IPS DF 6.9 (cell line): Measurements from ENCODE around the gene ISG15.

Source experiments
- DNase-seq: peaks from one replicate; pipeline ENCODE4 v3.0.0-alpha.2; 2013; ENCODE audit warnings: low read depth, low spot score
- H3K27ac ChIP-seq: one replicate; pipeline ENCODE4 v1.5.1; 2013; ENCODE audit warnings: low read length, control low read depth
- H3K27me3 ChIP-seq: 2 replicates; pipeline ENCODE4 v1.6.1; 2013; ENCODE audit warnings: mild to moderate bottlenecking, low read length; ENCODE audit not compliant: control insufficient read depth, insufficient read depth
- H3K36me3 ChIP-seq: 2 replicates; pipeline ENCODE4 v1.6.1; 2013; ENCODE audit warnings: low read length; ENCODE audit not compliant: control insufficient read depth, insufficient read depth
- H3K4me1 ChIP-seq: 2 replicates; pipeline ENCODE4 v1.6.1; 2013; ENCODE audit warnings: low read length; ENCODE audit not compliant: control insufficient read depth, insufficient read depth
- H3K4me3 ChIP-seq: 2 replicates; pipeline ENCODE4 v1.5.1; 2013; ENCODE audit warnings: mild to moderate bottlenecking, low read length
- H3K9me3 ChIP-seq: 2 replicates; pipeline ENCODE4 v1.6.1; 2013; ENCODE audit warnings: low read length, inconsistent platforms; ENCODE audit not compliant: control insufficient read depth, insufficient read depth
- WGBS: extraction: QIAGEN DNeasy Blood & Tissue Kit; methylation state at CpG from one replicate; pipeline ENCODE4 v1.1.7; 2013; ENCODE audit warnings: mixed read lengths, missing lambda C conversion rate; ENCODE audit not compliant: insufficient read length, insufficient coverage; 5-methylcytosine and 5-hydroxymethylcytosine counted together

The ISG15 gene

GRCh38 chr1:1048765-1049164, 35.5 kb downstream of the ISG15 start:
- DNase-seq, result no peak
- WGBS, result no CpG with 5 or more reads among the region's 28 CpGs
- H3K27ac ChIP-seq, result no peak overlapping the region
- peaks cover 68% of the 10 kb centered on the region for H3K36me3 ChIP-seq
- H3K4me3 ChIP-seq, result no peak overlapping the region
- H3K27me3 ChIP-seq, result no peaks in the 10 kb centered on the region
- no peaks in the 10 kb centered on the region; the same call in 1 of the 2 replicates for H3K4me1 ChIP-seq
- H3K9me3 ChIP-seq, result no peaks in the 10 kb centered on the region

GRCh38 chr1:1049318-1050165, 36.2 kb downstream of the ISG15 start:
- Histone ChIP-seq H3K9me3 (no peaks in the 10 kb centered on the region), H3K27me3 (no peaks in the 10 kb centered on the region), H3K4me1 (no peaks in the 10 kb centered on the region; the same call in 1 of the 2 replicates), H3K36me3 (peaks cover 65% of the 10 kb centered on the region), H3K27ac (no peak overlapping the region), H3K4me3 (no peak overlapping the region)
- WGBS, result no CpG with 5 or more reads among the region's 57 CpGs
- no peak for DNase-seq

DNA sequence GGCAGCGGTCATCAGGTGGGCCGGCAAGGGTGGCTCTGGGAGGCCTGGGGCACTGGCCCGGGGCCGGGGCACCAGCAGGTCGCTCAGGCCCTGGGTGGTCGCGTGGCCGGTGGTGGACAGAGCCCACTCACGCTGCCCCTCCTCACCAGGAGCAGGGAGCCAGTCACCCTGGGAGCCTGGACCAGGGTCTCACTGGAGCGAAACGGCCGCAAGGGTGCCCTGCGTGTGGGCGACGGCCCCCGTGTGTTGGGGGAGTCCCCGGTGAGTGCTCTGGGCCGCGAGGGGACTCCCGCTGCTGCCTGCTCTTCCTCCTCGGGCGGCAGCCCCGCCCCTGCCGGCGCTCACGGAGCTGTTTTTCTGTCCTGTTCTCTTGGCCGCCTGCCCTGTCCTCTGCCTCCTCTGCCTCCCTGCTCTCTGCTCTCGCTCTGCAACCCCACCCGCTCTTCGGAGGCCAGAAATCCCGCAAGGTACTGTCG, 37.3 kb downstream of the ISG15 start:
- no peaks in the 10 kb centered on the region for H3K9me3 ChIP-seq
- H3K36me3 ChIP-seq, result peaks cover 61% of the 10 kb centered on the region
- H3K27ac ChIP-seq, result no peak overlapping the region
- no peaks in the 10 kb centered on the region for H3K27me3 ChIP-seq
- no peak for DNase-seq
- H3K4me1 ChIP-seq, result no peaks in the 10 kb centered on the region; the same call in 1 of the 2 replicates
- WGBS, result no CpG with 5 or more reads among the region's 32 CpGs
- H3K4me3 ChIP-seq, result no peak overlapping the region

GRCh38 chr1:1051127-1051810, 38.0 kb downstream of the ISG15 start:
- H3K4me3 ChIP-seq, result no peak overlapping the region
- H3K4me1 ChIP-seq, result no peaks in the 10 kb centered on the region; the same call in 1 of the 2 replicates
- no peak for DNase-seq
- no peaks in the 10 kb centered on the region for H3K27me3 ChIP-seq
- H3K27ac ChIP-seq, result no peak overlapping the region
- H3K9me3 ChIP-seq, result no peaks in the 10 kb centered on the region
- whole genome bisulfite sequencing, result no CpG with 5 or more reads among the region's 46 CpGs
- H3K36me3 ChIP-seq, result peaks cover 54% of the 10 kb centered on the region

DNA sequence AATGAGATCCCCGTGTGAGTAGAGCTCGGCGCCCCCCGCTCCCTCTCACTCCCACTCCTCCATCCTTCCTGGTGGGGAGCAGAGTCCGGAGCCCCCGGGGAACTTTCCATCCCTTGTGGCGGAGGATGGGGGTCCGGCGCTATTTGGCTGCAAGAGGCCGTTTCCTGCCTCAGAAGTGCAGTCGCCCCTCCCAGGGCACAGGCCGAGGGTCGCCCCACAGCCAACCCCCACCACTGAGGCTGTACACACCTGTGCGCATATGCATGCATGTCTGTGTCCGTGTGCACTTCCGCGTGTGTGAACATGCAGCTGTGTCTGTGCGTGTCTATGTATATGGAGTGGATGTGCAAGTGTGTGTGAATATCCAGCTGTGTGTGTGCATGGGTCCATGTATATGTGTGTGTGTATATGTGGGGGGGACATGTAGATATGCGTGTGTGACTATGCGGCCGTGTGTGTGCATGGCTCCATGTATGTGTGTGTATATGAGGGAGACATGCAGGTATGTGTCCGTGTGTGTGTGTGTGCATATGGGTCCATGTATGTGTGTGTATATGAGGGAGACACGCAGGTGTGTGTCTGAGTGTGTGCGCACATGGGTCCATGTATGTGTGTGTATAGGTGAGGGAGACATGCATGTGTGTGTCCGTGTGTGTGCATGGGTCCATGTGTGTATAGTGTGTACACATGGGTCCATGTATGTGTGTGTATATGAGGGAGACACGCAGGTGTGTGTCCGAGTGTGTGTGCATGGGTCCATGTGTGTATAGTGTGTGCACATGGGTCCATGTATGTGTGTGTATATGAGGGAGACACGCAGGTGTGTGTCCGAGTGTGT, 38.9 kb downstream of the ISG15 start:
- Histone ChIP-seq H3K27ac (no peak overlapping the region), H3K4me3 (no peak overlapping the region), H3K9me3 (no peaks in the 10 kb centered on the region), H3K4me1 (no peaks in the 10 kb centered on the region; the same call in 1 of the 2 replicates), H3K27me3 (no peaks in the 10 kb centered on the region), H3K36me3 (peaks cover 45% of the 10 kb centered on the region)
- no peak for DNase-seq
- no CpG with 5 or more reads among the region's 29 CpGs for WGBS

GRCh38 chr1:1053022-1053421, 39.7 kb downstream of the ISG15 start:
- H3K4me3 ChIP-seq, result no peak overlapping the region
- DNase-seq, result no peak
- no CpG with 5 or more reads among the region's 15 CpGs for WGBS
- peaks cover 39% of the 10 kb centered on the region for H3K36me3 ChIP-seq
- no peak overlapping the region for H3K27ac ChIP-seq
- H3K4me1 ChIP-seq, result no peaks in the 10 kb centered on the region; the same call in 1 of the 2 replicates
- no peaks in the 10 kb centered on the region for H3K9me3 ChIP-seq
- no peaks in the 10 kb centered on the region for H3K27me3 ChIP-seq

- Histone ChIP-seq H3K27me3 (no peaks in the 10 kb centered on the region; the same call in 1 of the 2 replicates), H3K4me3 (no peak overlapping the region), H3K4me1 (no peaks in the 10 kb centered on the region; the same call in 1 of the 2 replicates), H3K27ac (no peak overlapping the region), H3K36me3 (peaks cover 38% of the 10 kb centered on the region), H3K9me3 (no peaks in the 10 kb centered on the region)
- WGBS, result no CpG with 5 or more reads among the region's 18 CpGs
- DNase-seq, result no peak
Measured at GRCh38 chr1:1053682-1054081, 40.4 kb downstream of the ISG15 start.

- no CpG with 5 or more reads among the region's 18 CpGs for WGBS
- Histone ChIP-seq H3K4me1 (no peaks in the 10 kb centered on the region; the same call in 1 of the 2 replicates), H3K36me3 (peaks cover 38% of the 10 kb centered on the region), H3K9me3 (no peaks in the 10 kb centered on the region), H3K27me3 (no peaks in the 10 kb centered on the region; the same call in 1 of the 2 replicates), H3K27ac (no peak overlapping the region), H3K4me3 (no peak overlapping the region)
- DNase-seq, result no peak
Measured at GRCh38 chr1:1054099-1054700, 40.9 kb downstream of the ISG15 start.

DNA sequence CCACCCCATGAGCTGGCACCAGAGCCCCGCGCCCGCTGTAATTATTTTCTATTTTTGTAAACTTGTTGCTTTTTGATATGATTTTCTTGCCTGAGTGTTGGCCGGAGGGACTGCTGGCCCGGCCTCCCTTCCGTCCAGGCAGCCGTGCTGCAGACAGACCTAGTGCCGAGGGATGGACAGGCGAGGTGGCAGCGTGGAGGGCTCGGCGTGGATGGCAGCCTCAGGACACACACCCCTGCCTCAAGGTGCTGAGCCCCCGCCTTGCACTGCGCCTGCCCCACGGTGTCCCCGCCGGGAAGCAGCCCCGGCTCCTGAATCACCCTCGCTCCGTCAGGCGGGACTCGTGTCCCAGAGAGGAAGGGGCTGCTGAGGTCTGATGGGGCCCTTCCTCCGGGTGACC, 41.7 kb downstream of the ISG15 start:
- Histone ChIP-seq H3K4me1 (no peaks in the 10 kb centered on the region; the same call in 1 of the 2 replicates), H3K36me3 (peaks cover 38% of the 10 kb centered on the region), H3K4me3 (no peak overlapping the region), H3K27ac (no peak overlapping the region), H3K9me3 (no peaks in the 10 kb centered on the region), H3K27me3 (no peaks in the 10 kb centered on the region; the same call in 1 of the 2 replicates)
- no peak for DNase-seq
- no CpG with 5 or more reads among the region's 23 CpGs for WGBS
